Stimulated activated CD4-positive, alpha-beta T cell treated with anti-CD3 and anti-CD28 coated beads, Interleukin-4, amount 100 ng/mL, for 48 hours (primary cell): ENCODE results near the gene COPA.
"Not testable (repeated sequence)": the region's sequence is repeated elsewhere in the genome, so short reads cannot be mapped to it uniquely, and the experiment has no call there.

Source experiments
- DNase-seq, 2 donors: peaks; one replicate each; pipeline ENCODE4 v3.0.0-alpha.2; 2020; ENCODE audit warnings: low read depth in 2 of 2

The COPA gene

GRCh38 chr1:160342953-160343869 is at the start of gene COPA, which contains the start of gene NCSTN:
COPA (minus strand) TSS chr1:160343250; CDS start chr1:160343170, 80 bp downstream.
NCSTN (plus strand) TSS chr1:160343383; CDS start chr1:160343397, 14 bp downstream.
- DNase-seq, result peak; percentile 80 to 87

- not testable (repeated sequence) for DNase-seq
These were observed 45.4 kb upstream of the COPA start for GRCh38 chr1:160388406-160388805.

- not testable (repeated sequence) for DNase-seq
These were observed 41.8 kb upstream of the COPA start for GRCh38 chr1:160384812-160385211.

- no peak for DNase-seq
These were observed 34.6 kb upstream of the COPA start for GRCh38 chr1:160377585-160378206.

GRCh38 chr1:160376525-160377131 is 33.6 kb upstream of the COPA start:
- DNase-seq, result no peak

- DNase-seq, result no peak
These were observed 32.9 kb upstream of the COPA start for GRCh38 chr1:160375788-160376524.

- DNase-seq, result no peak
These were observed 31.5 kb upstream of the COPA start for GRCh38 chr1:160374306-160375110.

- no peak for DNase-seq
These were observed 30.6 kb upstream of the COPA start for GRCh38 chr1:160373696-160374095.

- DNase-seq, result no peak
These were observed 28.7 kb upstream of the COPA start for GRCh38 chr1:160371756-160372155.

GRCh38 chr1:160371346-160371631 is 28.2 kb upstream of the COPA start:
- DNase-seq, result no peak

- no peak for DNase-seq
These were observed 27.7 kb upstream of the COPA start for GRCh38 chr1:160370561-160371345.

GRCh38 chr1:160369087-160369486 is 26.0 kb upstream of the COPA start:
- DNase-seq, result no peak

GRCh38 chr1:160367934-160368923 is 25.2 kb upstream of the COPA start:
- no peak for DNase-seq

- DNase-seq, result no peak
These were observed 24.5 kb upstream of the COPA start for GRCh38 chr1:160367516-160367900.

GRCh38 chr1:160366731-160367515 is 23.9 kb upstream of the COPA start, which contains the start of gene NHLH1:
NHLH1 (plus strand) TSS chr1:160367071; CDS start chr1:160370732, 3,661 bp downstream.
- DNase-seq, result no peak

- no peak for DNase-seq
These were observed 22.3 kb upstream of the COPA start for GRCh38 chr1:160365325-160365724.

GRCh38 chr1:160363951-160364735 is 21.1 kb upstream of the COPA start:
- no peak for DNase-seq
